Caco-2 (cell line): ENCODE data around the gene PLEKHG1. TPM values are rescaled to one million over a fixed set of nuclear protein-coding genes. Genes with fewer than 3 reads are reported as not detected.

Experiments
- BruUV-seq: library from RNA; stranded (reverse); fragments of 400-500 nt; replicated peaks from 2 replicates; lab custom pipeline; 2021; lab: Mats Ljungman, UMichigan
- CTCF ChIA-PET: fragments of 300-600 bp; sonication (Branson Sonifier 250); formaldehyde crosslinking; loops from one replicate; lab custom pipeline; 2022; ENCODE audit warnings: antibody characterized with exemption; lab: Charles Lee
- POLR2A ChIA-PET: fragments of 300-600 bp; sonication (Branson Sonifier 250); formaldehyde crosslinking; loops from one replicate; lab custom pipeline; 2022; ENCODE audit warnings: antibody characterized with exemption; lab: Charles Lee
- DNase-seq, 2 experiments: peaks; one replicate each; pipeline versions ENCODE4 v3.0.0 to v3.0.0-alpha.2; 2020 to 2022
- H3K27me3 ChIP-seq: replicated peaks from 2 replicates; pipeline ENCODE4 v1.6.0; 2011; ENCODE audit warnings: low read length; ENCODE audit not compliant: control insufficient read depth, insufficient read depth
- H3K36me3 ChIP-seq: 2 replicates; pipeline ENCODE4 v1.5.1; 2011; ENCODE audit warnings: low read length; ENCODE audit not compliant: control insufficient read depth, insufficient read depth
- H3K4me1 ChIP-seq: fragments of 250-450 bp; sonication (Bioruptor Pico); 2 replicates; pipeline ENCODE4 v1.5.1; 2020; ENCODE audit warnings: mild to moderate bottlenecking
- H3K4me3 ChIP-seq: 2 replicates; pipeline ENCODE4 v1.5.1; 2011; ENCODE audit warnings: low read depth, mild to moderate bottlenecking, control low read depth, low read length
- H3K9me3 ChIP-seq: fragments of 250-450 bp; sonication (Bioruptor Pico); 2 replicates; pipeline ENCODE4 v1.5.1; 2020; ENCODE audit warnings: mild to moderate bottlenecking, moderate library complexity
- H3K27ac Mint-ChIP-seq: one replicate; pipeline ENCODE4 v1.8.0; 2022; ENCODE audit warnings: mixed read lengths; ENCODE audit not compliant: unreplicated experiment
- H3K27me3 Mint-ChIP-seq: one replicate; pipeline ENCODE4 v1.8.0; 2022; ENCODE audit warnings: mixed read lengths; ENCODE audit not compliant: insufficient read depth, unreplicated experiment
- H3K36me3 Mint-ChIP-seq: one replicate; pipeline ENCODE4 v1.8.0; 2022; ENCODE audit warnings: mild to moderate bottlenecking, mixed read lengths; ENCODE audit not compliant: insufficient read depth, unreplicated experiment
- H3K4me1 Mint-ChIP-seq: one replicate; pipeline ENCODE4 v1.8.0; 2022; ENCODE audit warnings: low read depth, mixed read lengths; ENCODE audit not compliant: unreplicated experiment
- H3K4me3 Mint-ChIP-seq: one replicate; pipeline ENCODE4 v1.8.0; 2022; ENCODE audit warnings: mild to moderate bottlenecking, moderate library complexity, mixed read lengths; ENCODE audit not compliant: unreplicated experiment
- H3K9me3 Mint-ChIP-seq: one replicate; pipeline ENCODE4 v1.8.0; 2022; ENCODE audit warnings: mixed read lengths; ENCODE audit not compliant: unreplicated experiment
- intact Hi-C: fragments of 100-400 bp; cut with micrococcal nuclease; formaldehyde crosslinking; loops from one replicate; pipeline ENCODE4 v1.10.0; 2022; ENCODE audit not compliant: unreplicated experiment
- total RNA-seq: library from RNA; stranded (reverse); gene quantifications from 2 replicates; pipeline ENCODE4 v1.2.3, GENCODE V29; 2022
- TF ChIP-seq, protein P1 (sequence below), 2 experiments: fragments of 200-600 bp in 1 of 2; IDR thresholded peaks; 1 replicate in 1 of 2; 2 replicates in 1 of 2; pipeline versions ENCODE4 v1.5.1 to v1.8.0; 2011 to 2022; ENCODE audit warnings: antibody characterized with exemption in 1 of 2, control low read depth in 1 of 2, inconsistent platforms in 1 of 2, low read depth in 1 of 2, low read length in 1 of 2, mild to moderate bottlenecking in 1 of 2, moderate library complexity in 1 of 2; ENCODE audit not compliant: insufficient read depth in 1 of 2, severe bottlenecking in 1 of 2, unreplicated experiment in 1 of 2

PLEKHG1 gene
- total RNA-seq, 1 experiment from 2014 or later = 35.0 TPM

DNA sequence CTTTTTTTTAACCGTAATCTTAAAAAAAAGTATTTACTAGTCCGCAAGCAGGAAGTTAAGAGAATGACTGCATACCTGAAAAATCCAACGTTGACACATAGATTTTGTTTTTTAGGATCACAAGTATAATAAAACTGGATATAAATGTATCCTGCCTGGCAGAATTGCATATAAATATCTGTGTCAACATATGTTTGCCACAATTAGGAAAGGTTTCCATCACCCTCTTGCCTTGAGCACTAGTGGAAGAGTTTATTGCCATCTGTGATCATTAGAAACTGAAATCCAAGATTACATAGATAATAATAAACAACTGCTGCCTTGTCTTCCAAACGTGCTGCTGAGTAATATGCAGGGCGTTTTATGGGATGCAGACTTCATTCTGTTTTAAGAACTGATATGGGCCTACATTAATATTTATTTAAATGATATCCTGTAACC is 27.9 kb downstream of the PLEKHG1 start:
- peaks cover 47% of the 10 kb centered on the region for H3K4me1 ChIP-seq
- intact Hi-C loops = loop anchor here (2.0 to 5.0 kb wide), 2 partner anchors 13 to 40 kb away; no protein-coding TSS in a partner anchor
- DNase-seq = no peak
- no peaks in the 10 kb centered on the region for H3K27me3 Mint-ChIP-seq
- no TSS peak for BruUV-seq
- no peaks in the 10 kb centered on the region for H3K27me3 ChIP-seq
- TF ChIP-seq, protein P1, sequence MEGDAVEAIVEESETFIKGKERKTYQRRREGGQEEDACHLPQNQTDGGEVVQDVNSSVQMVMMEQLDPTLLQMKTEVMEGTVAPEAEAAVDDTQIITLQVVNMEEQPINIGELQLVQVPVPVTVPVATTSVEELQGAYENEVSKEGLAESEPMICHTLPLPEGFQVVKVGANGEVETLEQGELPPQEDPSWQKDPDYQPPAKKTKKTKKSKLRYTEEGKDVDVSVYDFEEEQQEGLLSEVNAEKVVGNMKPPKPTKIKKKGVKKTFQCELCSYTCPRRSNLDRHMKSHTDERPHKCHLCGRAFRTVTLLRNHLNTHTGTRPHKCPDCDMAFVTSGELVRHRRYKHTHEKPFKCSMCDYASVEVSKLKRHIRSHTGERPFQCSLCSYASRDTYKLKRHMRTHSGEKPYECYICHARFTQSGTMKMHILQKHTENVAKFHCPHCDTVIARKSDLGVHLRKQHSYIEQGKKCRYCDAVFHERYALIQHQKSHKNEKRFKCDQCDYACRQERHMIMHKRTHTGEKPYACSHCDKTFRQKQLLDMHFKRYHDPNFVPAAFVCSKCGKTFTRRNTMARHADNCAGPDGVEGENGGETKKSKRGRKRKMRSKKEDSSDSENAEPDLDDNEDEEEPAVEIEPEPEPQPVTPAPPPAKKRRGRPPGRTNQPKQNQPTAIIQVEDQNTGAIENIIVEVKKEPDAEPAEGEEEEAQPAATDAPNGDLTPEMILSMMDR (IDR thresholded peaks at IDR 0.05; ENCODE audit: insufficient read depth in 1 of 2, low read depth in 1 of 2, low read length in 1 of 2, severe bottlenecking in 1 of 2, unreplicated experiment in 1 of 2) = no peak
- no peaks in the 10 kb centered on the region for H3K36me3 Mint-ChIP-seq
- ChIA-PET POLR2A (no interaction called here), CTCF (no interaction called here)
- H3K27ac Mint-ChIP-seq = peak overlapping the region; percentile 77
- H3K4me3 Mint-ChIP-seq = no peak overlapping the region
- H3K4me1 Mint-ChIP-seq = peaks cover 41% of the 10 kb centered on the region
- no peak overlapping the region for H3K4me3 ChIP-seq
- no peaks in the 10 kb centered on the region for H3K36me3 ChIP-seq
- H3K9me3 Mint-ChIP-seq = no peaks in the 10 kb centered on the region
- H3K9me3 ChIP-seq = no peaks in the 10 kb centered on the region

DNA sequence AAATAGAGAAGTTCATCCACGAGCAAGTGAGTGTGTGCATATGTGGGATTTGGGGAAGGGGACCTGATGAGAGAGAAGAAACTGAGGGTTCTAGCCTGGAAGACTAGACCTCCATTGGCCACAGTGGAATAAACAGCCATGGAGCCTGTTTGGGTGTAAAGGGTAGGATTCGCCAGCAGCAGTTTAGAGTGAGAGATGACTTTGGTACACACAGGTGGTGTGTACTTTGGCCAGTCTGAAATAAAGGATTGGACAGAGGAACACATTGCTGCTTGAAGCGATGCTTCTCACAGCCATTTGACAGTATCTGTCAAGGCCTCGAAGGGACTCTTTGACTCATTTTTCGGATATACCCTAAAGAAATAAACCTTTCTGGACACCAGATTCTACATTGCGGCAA is 29.2 kb downstream of the PLEKHG1 start:
- Mint-ChIP-seq H3K9me3 (no peaks in the 10 kb centered on the region), H3K27ac (peak overlapping the region; percentile 77), H3K4me1 (peaks cover 54% of the 10 kb centered on the region), H3K4me3 (peak overlapping the region; percentile 49), H3K36me3 (peaks cover 5% of the 10 kb centered on the region), H3K27me3 (no peaks in the 10 kb centered on the region)
- peak in 1 of 2 experiments; percentile 22 for DNase-seq
- H3K27me3 ChIP-seq = no peaks in the 10 kb centered on the region
- TF ChIP-seq, protein P1 (IDR thresholded peaks at IDR 0.05; ENCODE audit: insufficient read depth in 1 of 2, low read depth in 1 of 2, low read length in 1 of 2, severe bottlenecking in 1 of 2, unreplicated experiment in 1 of 2) = no peak
- H3K4me3 ChIP-seq = no peak overlapping the region
- BruUV-seq = no TSS peak
- CTCF ChIA-PET = no interaction called here
- no peaks in the 10 kb centered on the region for H3K36me3 ChIP-seq
- POLR2A ChIA-PET = no interaction called here
- H3K4me1 ChIP-seq = peaks cover 58% of the 10 kb centered on the region
- H3K9me3 ChIP-seq = no peaks in the 10 kb centered on the region
- intact Hi-C loops = loop anchor here (2.0 to 5.0 kb wide), 2 partner anchors 14 to 38 kb away; no protein-coding TSS in a partner anchor

DNA sequence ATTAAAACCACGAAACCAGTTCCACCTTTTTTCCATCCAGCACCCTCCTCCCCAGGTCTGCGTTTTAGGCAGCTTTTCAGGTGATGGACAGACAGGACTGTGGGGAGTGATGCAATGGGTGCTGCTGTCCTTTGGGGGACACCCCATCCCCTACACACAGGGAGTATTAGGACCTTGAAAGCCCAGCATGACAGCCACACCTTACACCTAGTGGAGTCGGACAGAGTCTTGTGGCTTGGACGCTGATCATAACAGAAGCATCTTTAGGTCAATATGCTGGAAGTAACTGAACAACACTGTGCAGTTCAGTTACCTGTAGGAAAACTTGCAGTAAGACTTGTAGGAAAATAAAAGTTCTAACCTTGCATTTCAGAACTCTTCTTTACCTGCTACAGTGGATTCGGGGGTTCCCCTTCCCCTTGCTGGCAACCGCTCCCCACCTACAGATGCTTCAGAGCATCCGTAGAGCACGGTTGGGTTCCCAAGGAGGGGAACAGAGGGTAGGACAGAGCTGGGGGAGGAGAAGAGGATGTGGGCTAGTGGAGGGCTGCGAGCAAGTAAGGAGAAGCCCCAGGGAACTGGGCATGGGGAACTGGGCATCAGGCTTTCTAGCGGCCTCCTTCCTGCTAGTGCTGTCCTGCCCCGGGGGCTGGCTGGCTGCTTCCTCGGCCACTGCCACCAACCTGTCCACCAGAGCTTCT is 31.7 kb downstream of the PLEKHG1 start:
- Histone ChIP-seq H3K9me3 (no peaks in the 10 kb centered on the region), H3K27me3 (no peaks in the 10 kb centered on the region), H3K4me1 (peaks cover 74% of the 10 kb centered on the region), H3K4me3 (no peak overlapping the region), H3K36me3 (no peaks in the 10 kb centered on the region)
- CTCF ChIA-PET = no interaction called here
- no peak for DNase-seq
- peaks cover 5% of the 10 kb centered on the region for H3K36me3 Mint-ChIP-seq
- POLR2A ChIA-PET = no interaction called here
- BruUV-seq = no TSS peak
- TF ChIP-seq, protein P1 (IDR thresholded peaks at IDR 0.05; ENCODE audit: insufficient read depth in 1 of 2, low read depth in 1 of 2, low read length in 1 of 2, severe bottlenecking in 1 of 2, unreplicated experiment in 1 of 2) = no peak
- no peaks in the 10 kb centered on the region for H3K9me3 Mint-ChIP-seq
- H3K4me3 Mint-ChIP-seq = no peak overlapping the region
- intact Hi-C loops = no loop called here
- peaks cover 53% of the 10 kb centered on the region for H3K4me1 Mint-ChIP-seq
- H3K27me3 Mint-ChIP-seq = no peaks in the 10 kb centered on the region
- H3K27ac Mint-ChIP-seq = peak overlapping the region; percentile 64
